IMR-90 (cell line): Measurements from ENCODE around the gene ZBTB44. TPM values are rescaled to one million over a fixed set of nuclear protein-coding genes. Genes with fewer than 3 reads are reported as not detected.

Experiments
- ATAC-seq: fragments of 200-7000 bp; cut with Tn5 transposase; 2 replicates; pipeline ENCODE4 v1.9.1; 2020; ENCODE audit warnings: low read depth, mild to moderate bottlenecking, moderate library complexity
- BruUV-seq: library from RNA; stranded (reverse); fragments of 400-500 nt; replicated peaks from 2 replicates; lab custom pipeline; 2021; lab: Mats Ljungman, UMichigan
- CTCF ChIA-PET: fragments of 300-600 bp; formaldehyde crosslinking; extraction: SDS; loops from one replicate; lab custom pipeline; 2021; ENCODE audit warnings: antibody characterized with exemption; lab: Yijun Ruan, JAX
- POLR2A ChIA-PET: fragments of 300-600 bp; sonication (Branson Sonifier 250); formaldehyde crosslinking; loops from one replicate; lab custom pipeline; 2022; ENCODE audit warnings: antibody characterized with exemption; ENCODE audit not compliant: unreplicated experiment; lab: Charles Lee
- DNase-seq: peaks from one replicate; pipeline ENCODE4 v3.0.0; 2013
- H2AFZ ChIP-seq: replicated peaks from 2 replicates; pipeline ENCODE3; 2013; ENCODE audit warnings: low read length, mild to moderate bottlenecking; ENCODE audit not compliant: poor library complexity
- H2AK5ac ChIP-seq: 2 replicates; pipeline ENCODE4 v1.6.1; 2013; ENCODE audit warnings: low read depth, low read length, inconsistent platforms
- H2AK9ac ChIP-seq: replicated peaks from 2 replicates; pipeline ENCODE3; 2013; ENCODE audit warnings: mild to moderate bottlenecking, low read depth, low read length, moderate library complexity; ENCODE audit not compliant: poor library complexity
- H2BK120ac ChIP-seq: 2 replicates; pipeline ENCODE4 v1.6.1; 2013; ENCODE audit warnings: low read depth, low read length, inconsistent platforms
- H2BK15ac ChIP-seq: 3 replicates; pipeline ENCODE4 v1.6.1; 2013; ENCODE audit warnings: low read depth, low read length, inconsistent platforms
- H2BK20ac ChIP-seq: 2 replicates; pipeline ENCODE4 v1.6.1; 2013; ENCODE audit warnings: low read depth, mild to moderate bottlenecking, inconsistent platforms, low read length, moderate library complexity
- H2BK5ac ChIP-seq: 2 replicates; pipeline ENCODE4 v1.6.1; 2013; ENCODE audit warnings: mild to moderate bottlenecking, low read depth, low read length, inconsistent platforms; ENCODE audit not compliant: poor library complexity, severe bottlenecking
- H3K14ac ChIP-seq: replicated peaks from 2 replicates; pipeline ENCODE4 v1.6.1; 2013; ENCODE audit warnings: low read depth, low read length, inconsistent platforms
- H3K18ac ChIP-seq: 2 replicates; pipeline ENCODE4 v1.6.1; 2013; ENCODE audit warnings: low read depth, low read length, control low read depth
- H3K23ac ChIP-seq: 2 replicates; pipeline ENCODE4 v1.6.1; 2013; ENCODE audit warnings: low read depth, low read length, inconsistent platforms
- H3K27ac ChIP-seq: 2 replicates; pipeline ENCODE4 v1.5.1; 2013; ENCODE audit warnings: mild to moderate bottlenecking, control low read depth, low read length; ENCODE audit not compliant: insufficient read depth
- H3K27me3 ChIP-seq: 2 replicates; pipeline ENCODE4 v1.6.1; 2013; ENCODE audit warnings: low read length; ENCODE audit not compliant: control insufficient read depth, insufficient read depth
- H3K36me3 ChIP-seq: 2 replicates; pipeline ENCODE4 v1.6.1; 2013; ENCODE audit warnings: low read length, mixed read lengths; ENCODE audit not compliant: control insufficient read depth, insufficient read depth
- H3K4ac ChIP-seq: 2 replicates; pipeline ENCODE4 v1.6.1; 2013; ENCODE audit warnings: low read depth, low read length, inconsistent platforms
- H3K4me1 ChIP-seq: 2 replicates; pipeline ENCODE4 v1.6.1; 2013; ENCODE audit warnings: low read length, mixed read lengths; ENCODE audit not compliant: control insufficient read depth, insufficient read depth
- H3K4me2 ChIP-seq: 2 replicates; pipeline ENCODE4 v1.6.1; 2013; ENCODE audit warnings: low read depth, mild to moderate bottlenecking, control low read depth, low read length, moderate library complexity
- H3K4me3 ChIP-seq: 2 replicates; pipeline ENCODE4 v1.5.1; 2013; ENCODE audit warnings: low read depth, mild to moderate bottlenecking, control low read depth, low read length, moderate library complexity; ENCODE audit not compliant: insufficient read depth
- H3K56ac ChIP-seq: 2 replicates; pipeline ENCODE4 v1.6.1; 2013; ENCODE audit warnings: low read length, inconsistent platforms; ENCODE audit not compliant: insufficient read depth; ENCODE audit errors: extremely low read depth
- H3K79me1 ChIP-seq, 2 experiments: 2 replicates each; pipeline ENCODE4 v1.6.1; 2013; ENCODE audit warnings: low read length in 2 of 2, inconsistent platforms in 1 of 2, low read depth in 1 of 2
- H3K9ac ChIP-seq: 2 replicates; pipeline ENCODE4 v1.6.1; 2013; ENCODE audit warnings: low read depth, low read length, control low read depth
- H3K9me1 ChIP-seq: 2 replicates; pipeline ENCODE4 v1.6.1; 2013; ENCODE audit warnings: low read length, inconsistent platforms; ENCODE audit not compliant: insufficient read depth
- H3K9me3 ChIP-seq: 2 replicates; pipeline ENCODE4 v1.6.1; 2013; ENCODE audit warnings: low read length; ENCODE audit not compliant: control insufficient read depth, insufficient read depth
- H4K20me1 ChIP-seq: 2 replicates; pipeline ENCODE4 v1.6.1; 2013; ENCODE audit warnings: low read length, inconsistent platforms; ENCODE audit not compliant: insufficient read depth
- H4K5ac ChIP-seq: 2 replicates; pipeline ENCODE4 v1.6.1; 2013; ENCODE audit warnings: mild to moderate bottlenecking, low read depth, low read length, control low read depth
- H4K8ac ChIP-seq, 2 experiments: 2 replicates each; pipeline ENCODE4 v1.6.1; 2013; ENCODE audit warnings: low read depth in 2 of 2, low read length in 2 of 2, control low read depth in 1 of 2, inconsistent platforms in 1 of 2
- H4K91ac ChIP-seq: 2 replicates; pipeline ENCODE4 v1.6.1; 2013; ENCODE audit warnings: low read depth, low read length, inconsistent platforms; ENCODE audit not compliant: insufficient read depth
- BHLHE40 ChIP-seq: fragments of 150-350 bp; IDR thresholded peaks from 2 replicates; pipeline ENCODE4 v1.6.1; 2016; ENCODE audit warnings: mild to moderate bottlenecking, low read depth, low read length
- CEBPB ChIP-seq: IDR thresholded peaks from 2 replicates; pipeline ENCODE4 v1.6.1; 2012; ENCODE audit warnings: low read depth, low read length, improper control_type of control experiment
- CHD1 ChIP-seq: IDR thresholded peaks from 2 replicates; pipeline ENCODE4 v1.6.1; 2012; ENCODE audit warnings: low read depth, low read length, improper control_type of control experiment
- CTCF ChIP-seq: conservative IDR thresholded peaks from 2 replicates; pipeline ENCODE4 v1.5.1; 2012; ENCODE audit warnings: mild to moderate bottlenecking, low read depth, low read length, improper control_type of control experiment
- ELK1 ChIP-seq: fragments of 150-350 bp; IDR thresholded peaks from 2 replicates; pipeline ENCODE4 v1.6.1; 2016; ENCODE audit warnings: low read depth, mild to moderate bottlenecking, low read length, moderate library complexity, borderline replicate concordance
- FOS ChIP-seq: fragments of 150-350 bp; IDR thresholded peaks from 2 replicates; pipeline ENCODE4 v1.6.1; 2016; ENCODE audit warnings: low read depth, low read length
- MAFK ChIP-seq: IDR thresholded peaks from 2 replicates; pipeline ENCODE4 v1.6.1; 2012; ENCODE audit warnings: low read depth, low read length, improper control_type of control experiment
- MAZ ChIP-seq: IDR thresholded peaks from 2 replicates; pipeline ENCODE4 v1.6.1; 2012; ENCODE audit warnings: low read depth, mild to moderate bottlenecking, low read length, improper control_type of control experiment, moderate library complexity, borderline replicate concordance
- MXI1 ChIP-seq: IDR thresholded peaks from 2 replicates; pipeline ENCODE4 v1.6.1; 2012; ENCODE audit warnings: low read depth, mild to moderate bottlenecking, low read length, moderate library complexity, borderline replicate concordance
- NFE2L2 ChIP-seq: fragments of 150-350 bp; IDR thresholded peaks from 2 replicates; pipeline ENCODE4 v1.6.1; 2016; ENCODE audit warnings: low read depth, mild to moderate bottlenecking, low read length
- POLR2A ChIP-seq: IDR thresholded peaks from 2 replicates; pipeline ENCODE4 v1.6.1; 2012; ENCODE audit warnings: mild to moderate bottlenecking, low read depth, low read length
- RAD21 ChIP-seq: IDR thresholded peaks from 2 replicates; pipeline ENCODE4 v1.6.1; 2012; ENCODE audit warnings: low read length, improper control_type of control experiment
- RCOR1 ChIP-seq: IDR thresholded peaks from 2 replicates; pipeline ENCODE4 v1.6.1; 2012; ENCODE audit warnings: mild to moderate bottlenecking, low read length, improper control_type of control experiment; ENCODE audit not compliant: insufficient replicate concordance
- RFX5 ChIP-seq: IDR thresholded peaks from 2 replicates; pipeline ENCODE4 v1.8.0; 2012; ENCODE audit warnings: low read depth, mild to moderate bottlenecking, low read length, moderate library complexity
- SMC3 ChIP-seq: fragments of 150-350 bp; IDR thresholded peaks from 2 replicates; pipeline ENCODE4 v1.6.1; 2016; ENCODE audit warnings: low read depth, mild to moderate bottlenecking, antibody characterized with exemption, low read length, moderate library complexity
- USF2 ChIP-seq: fragments of 150-350 bp; IDR thresholded peaks from 2 replicates; pipeline ENCODE4 v1.6.1; 2017; ENCODE audit warnings: mild to moderate bottlenecking, antibody characterized with exemption, low read length, low read depth
- WGBS, 2 experiments: methylation state at CpG; one replicate each; pipeline versions ENCODE4 v1.1.5 to v1.1.7; 2013; ENCODE audit warnings: missing lambda C conversion rate in 2 of 2; ENCODE audit not compliant: insufficient read length in 1 of 2; ENCODE audit errors: extremely low coverage in 2 of 2; 5-methylcytosine and 5-hydroxymethylcytosine counted together
- dilution Hi-C: fragments of 300-500 bp; cut with HindIII; formaldehyde crosslinking; loops from one replicate; pipeline ENCODE4 v1.14.3; 2018; ENCODE audit warnings: low sequenced_read_pairs; ENCODE audit not compliant: unreplicated experiment
- in situ Hi-C: fragments of 300-500 bp; cut with MboI; formaldehyde crosslinking; loops from 3 replicates; pipeline ENCODE4 v1.14.3; 2019; ENCODE audit warnings: low sequenced_read_pairs, inconsistent platforms, mixed read lengths
- intact Hi-C: fragments of 100-400 bp; cut with micrococcal nuclease; formaldehyde crosslinking; loops from 2 replicates; pipeline ENCODE4 v1.10.0; 2022
- polyA plus RNA-seq, 3 experiments: library from polyadenylated mRNA; depleted of rRNA; stranded (reverse); fragments of >200 nt; gene quantifications; 2 replicates each; pipeline ENCODE4 v1.2.3, GENCODE V29; 2012; ENCODE audit warnings: low replicate concordance in 1 of 3
- total RNA-seq: library from RNA; depleted of rRNA; stranded (reverse); fragments of >200 nt; gene quantifications from 2 replicates; pipeline ENCODE4 v1.2.3, GENCODE V29; 2012

Gene ZBTB44
- total and polyA plus RNA-seq, 2 of the 4 experiments (the other 2 are of a cell fraction), result 6.9 to 23.3 TPM

- no peak overlapping the region for H2AK9ac ChIP-seq
- H2BK15ac ChIP-seq, result no peak overlapping the region
- no peaks in the 10 kb centered on the region for H3K36me3 ChIP-seq
- H3K18ac ChIP-seq, result no peak overlapping the region
- H3K56ac ChIP-seq, result no peak overlapping the region
- BruUV-seq, result no TSS peak
- WGBS, 2 experiments, result 100% methylated on average over 1 of the region's 5 CpGs; no CpG with 5 or more reads in 1 of the 2 experiments
- H3K9me3 ChIP-seq, result no peaks in the 10 kb centered on the region
- H2AK5ac ChIP-seq, result no peak overlapping the region
- no peak for ATAC-seq
- TF ChIP-seq MAZ, result no peak
- no peak for TF ChIP-seq SMC3
- TF ChIP-seq RCOR1, result no peak
- TF ChIP-seq RFX5, result no peak
- TF ChIP-seq CEBPB, result no peak
- no peak for TF ChIP-seq ELK1
- TF ChIP-seq BHLHE40, result no peak
- TF ChIP-seq NFE2L2, result no peak
- no peak for TF ChIP-seq CHD1
- TF ChIP-seq POLR2A, result no peak
- no peak for TF ChIP-seq FOS
- TF ChIP-seq MAFK, result no peak
- no peak for TF ChIP-seq CTCF
- TF ChIP-seq USF2, result no peak
- TF ChIP-seq RAD21, result no peak
- TF ChIP-seq MXI1, result no peak
- DNase-seq, result no peak
- no peak overlapping the region for H2BK20ac ChIP-seq
- H3K79me1 ChIP-seq, result peaks cover 5 to 17% of the 10 kb centered on the region in 2 experiments; a peak in 2 of 4 replicates
- POLR2A ChIA-PET, result no interaction called here
- no peak overlapping the region for H3K4me2 ChIP-seq
- no peak overlapping the region for H3K9ac ChIP-seq
- H3K27me3 ChIP-seq, result no peaks in the 10 kb centered on the region
- in situ Hi-C loops (no loop called here), dilution Hi-C loops (no loop called here), intact Hi-C loops (no loop called here)
- no peak overlapping the region for H3K4ac ChIP-seq
- no peak overlapping the region for H2BK120ac ChIP-seq
- no peaks in the 10 kb centered on the region; the same call in 1 of the 2 replicates for H3K9me1 ChIP-seq
- no peak overlapping the region for H4K8ac ChIP-seq
- H3K4me3 ChIP-seq, result no peak overlapping the region
- no peak overlapping the region for H4K5ac ChIP-seq
- H4K20me1 ChIP-seq, result peaks cover 8% of the 10 kb centered on the region; the same call in 1 of the 2 replicates
- no peak overlapping the region for H2AFZ ChIP-seq
- no peak overlapping the region for H3K27ac ChIP-seq
- H4K91ac ChIP-seq, result no peak overlapping the region
- H3K4me1 ChIP-seq, result peaks cover 10% of the 10 kb centered on the region
- no peak overlapping the region for H2BK5ac ChIP-seq
- CTCF ChIA-PET, result no interaction called here
- H3K23ac ChIP-seq, result no peak overlapping the region
- no peak overlapping the region for H3K14ac ChIP-seq
These were observed 65.3 kb downstream of the ZBTB44 start for GRCh38 chr11:130249371-130249770.
